ENCODE measurements around the gene COL27A1. TPM values are rescaled to one million over a fixed set of nuclear protein-coding genes. Genes with fewer than 3 reads are reported as not detected.

The COL27A1 gene
- total RNA-seq, 1 experiment from 2014 or later: 12.0 TPM

DNA sequence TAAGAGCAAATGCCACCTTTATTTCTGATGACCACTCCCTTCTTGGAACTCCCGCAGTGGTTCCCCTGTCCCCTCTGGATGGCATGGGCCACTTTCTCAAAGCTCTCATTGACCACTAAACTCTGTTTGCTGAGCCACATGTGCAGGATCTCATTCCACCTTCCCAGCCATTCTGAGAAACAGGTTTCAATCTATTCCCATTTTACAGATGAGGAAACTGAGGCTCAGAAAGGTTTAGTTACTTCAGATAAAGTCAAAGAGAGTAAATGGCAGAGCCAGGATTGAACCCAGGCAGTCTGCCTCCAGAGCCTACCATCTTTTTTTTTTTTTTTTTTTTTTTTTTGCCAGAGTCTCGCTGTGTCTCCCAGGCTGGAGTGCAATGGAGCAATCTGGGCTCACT lies 24.2 kb downstream of the COL27A1 start:
- H3K27me3 ChIP-seq (ENCODE audit: insufficient read depth, low read length): no peaks in the 10 kb centered on the region
- ChIA-PET CTCF (no interaction called here), POLR2A (no interaction called here), RAD21 (ENCODE audit: low non-redundant PET in 1 of 2, low total read pairs in 2 of 2, uncharacterized antibody in 2 of 2, unreplicated experiment in 2 of 2) (no interaction called here)
- no peaks in the 10 kb centered on the region for H3K36me3 ChIP-seq (ENCODE audit: control insufficient read depth in 1 of 2, insufficient read depth in 2 of 2, low read length in 2 of 2)
- no peak overlapping the region for H3K27ac ChIP-seq (ENCODE audit: low read depth, low read length)
- TF ChIP-seq ZFX (IDR thresholded peaks at IDR 0.05): no peak
- TF ChIP-seq SP1 (IDR thresholded peaks at IDR 0.05; ENCODE audit: low read depth): no peak
- no peak for TF ChIP-seq ZNF274 (IDR thresholded peaks at IDR 0.05; ENCODE audit: low read depth, low read length)
- no peak for TF ChIP-seq CEBPB (IDR thresholded peaks at IDR 0.05; ENCODE audit: low read depth)
- no peak for TF ChIP-seq EZH2phosphoT487 (IDR thresholded peaks at IDR 0.05; ENCODE audit: borderline replicate concordance)
- H3K9ac ChIP-seq (ENCODE audit: low read length): no peak overlapping the region
- ATAC-seq (no peak), DNase-seq (ENCODE audit: low read depth, low spot score) (no peak)
- no peak overlapping the region for H3K4me3 ChIP-seq (replicated peaks in 1 of 2; ENCODE audit: low read depth in 1 of 2, low read length in 2 of 2)
- no peak overlapping the region for H3K4me2 ChIP-seq (ENCODE audit: low read length)
- peaks cover 11 to 17% of the 10 kb centered on the region in 2 experiments for H3K4me1 ChIP-seq (ENCODE audit: control insufficient read depth in 1 of 2, insufficient read depth in 2 of 2, low read length in 2 of 2)
- no peaks in the 10 kb centered on the region for H4K20me1 ChIP-seq (ENCODE audit: insufficient read depth)
- intact Hi-C loops (cut with micrococcal nuclease): no loop called here
- no TSS peak for BruUV-seq (replicated peaks)
- no peak overlapping the region for H2AFZ ChIP-seq (ENCODE audit: low read depth, low read length, poor library complexity, severe bottlenecking)
- no peaks in the 10 kb centered on the region for H3K79me2 ChIP-seq (ENCODE audit: insufficient read depth, low read length)
- no peaks in the 10 kb centered on the region for H3K9me3 ChIP-seq (ENCODE audit: control insufficient read depth in 1 of 2, insufficient read depth in 1 of 2, low read depth in 1 of 2, low read length in 2 of 2)
- H3K9me2 ChIP-seq (ENCODE audit: insufficient read depth): no peaks in the 10 kb centered on the region

DNA sequence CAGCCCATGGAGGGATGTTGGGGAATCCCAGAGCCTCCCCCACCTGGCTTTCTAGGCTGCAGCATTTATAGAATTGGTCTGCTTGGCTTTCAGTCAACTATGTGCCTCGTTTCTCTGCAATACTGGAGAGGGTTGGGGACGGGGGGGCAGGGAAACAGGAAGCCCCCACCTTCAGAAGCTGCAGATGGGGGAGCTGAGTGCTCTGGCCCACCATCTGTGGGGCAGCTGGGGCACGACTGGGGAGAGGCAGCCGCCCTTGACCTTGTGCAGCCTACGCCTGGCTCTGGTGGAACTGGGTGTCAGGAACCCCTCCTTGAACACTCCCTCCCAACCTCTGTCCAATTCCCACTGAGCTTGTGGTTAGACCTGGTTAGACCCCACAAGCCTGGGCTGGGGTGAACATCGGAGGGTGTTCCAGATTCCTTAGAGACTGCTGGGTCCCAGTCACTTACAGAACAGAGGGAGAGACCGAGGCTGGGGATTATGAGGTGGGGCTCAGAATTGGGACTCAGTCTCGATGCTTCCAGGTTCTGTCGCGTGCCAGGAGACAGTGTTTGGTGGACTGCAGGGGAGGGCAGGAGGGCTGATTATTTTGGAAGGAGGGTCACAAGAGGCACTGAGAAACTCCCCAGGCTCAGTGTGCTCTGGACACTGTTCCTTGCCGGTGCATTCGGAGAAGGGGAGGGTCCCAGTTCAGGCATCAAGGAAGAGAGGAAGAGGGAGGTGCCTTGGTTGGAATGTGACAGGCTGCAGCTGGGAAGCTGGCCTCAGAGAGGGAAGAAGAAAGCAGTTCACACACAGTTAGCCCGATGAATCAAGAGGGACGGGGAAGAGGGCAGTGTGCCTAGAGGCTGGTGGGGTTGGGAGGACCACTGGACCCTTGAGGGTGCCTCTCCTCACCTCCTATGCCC lies 25.6 kb downstream of the COL27A1 start:
- CTCF ChIA-PET: no interaction called here
- intact Hi-C loops (cut with micrococcal nuclease): no loop called here
- no peak overlapping the region for H3K27ac ChIP-seq (ENCODE audit: low read depth, low read length)
- no TSS peak for BruUV-seq (replicated peaks)
- DNase-seq (ENCODE audit: low read depth, low spot score) (no peak), ATAC-seq (no peak)
- peaks cover 11 to 17% of the 10 kb centered on the region in 2 experiments for H3K4me1 ChIP-seq (ENCODE audit: control insufficient read depth in 1 of 2, insufficient read depth in 2 of 2, low read length in 2 of 2)
- no peaks in the 10 kb centered on the region for H3K79me2 ChIP-seq (ENCODE audit: insufficient read depth, low read length)
- POLR2A ChIA-PET: no interaction called here
- H3K9ac ChIP-seq (ENCODE audit: low read length): no peak overlapping the region
- H3K27me3 ChIP-seq (ENCODE audit: insufficient read depth, low read length): no peaks in the 10 kb centered on the region
- H4K20me1 ChIP-seq (ENCODE audit: insufficient read depth): no peaks in the 10 kb centered on the region
- no peak overlapping the region for H3K4me2 ChIP-seq (ENCODE audit: low read length)
- no peak overlapping the region for H3K4me3 ChIP-seq (replicated peaks in 1 of 2; ENCODE audit: low read depth in 1 of 2, low read length in 2 of 2)
- H3K9me2 ChIP-seq (ENCODE audit: insufficient read depth): no peaks in the 10 kb centered on the region
- H3K36me3 ChIP-seq (ENCODE audit: control insufficient read depth in 1 of 2, insufficient read depth in 2 of 2, low read length in 2 of 2): no peaks in the 10 kb centered on the region
- no peak overlapping the region for H2AFZ ChIP-seq (ENCODE audit: low read depth, low read length, poor library complexity, severe bottlenecking)
- no peaks in the 10 kb centered on the region for H3K9me3 ChIP-seq (ENCODE audit: control insufficient read depth in 1 of 2, insufficient read depth in 1 of 2, low read depth in 1 of 2, low read length in 2 of 2)
- RAD21 ChIA-PET (ENCODE audit: low non-redundant PET in 1 of 2, low total read pairs in 2 of 2, uncharacterized antibody in 2 of 2, unreplicated experiment in 2 of 2): no interaction called here
- TF ChIP-seq, protein P1, sequence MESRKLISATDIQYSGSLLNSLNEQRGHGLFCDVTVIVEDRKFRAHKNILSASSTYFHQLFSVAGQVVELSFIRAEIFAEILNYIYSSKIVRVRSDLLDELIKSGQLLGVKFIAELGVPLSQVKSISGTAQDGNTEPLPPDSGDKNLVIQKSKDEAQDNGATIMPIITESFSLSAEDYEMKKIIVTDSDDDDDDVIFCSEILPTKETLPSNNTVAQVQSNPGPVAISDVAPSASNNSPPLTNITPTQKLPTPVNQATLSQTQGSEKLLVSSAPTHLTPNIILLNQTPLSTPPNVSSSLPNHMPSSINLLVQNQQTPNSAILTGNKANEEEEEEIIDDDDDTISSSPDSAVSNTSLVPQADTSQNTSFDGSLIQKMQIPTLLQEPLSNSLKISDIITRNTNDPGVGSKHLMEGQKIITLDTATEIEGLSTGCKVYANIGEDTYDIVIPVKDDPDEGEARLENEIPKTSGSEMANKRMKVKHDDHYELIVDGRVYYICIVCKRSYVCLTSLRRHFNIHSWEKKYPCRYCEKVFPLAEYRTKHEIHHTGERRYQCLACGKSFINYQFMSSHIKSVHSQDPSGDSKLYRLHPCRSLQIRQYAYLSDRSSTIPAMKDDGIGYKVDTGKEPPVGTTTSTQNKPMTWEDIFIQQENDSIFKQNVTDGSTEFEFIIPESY (IDR thresholded peaks at IDR 0.05; ENCODE audit: extremely low read depth, insufficient replicate concordance, low read length): no peak
- TF ChIP-seq ELF1 (IDR thresholded peaks at IDR 0.05; ENCODE audit: borderline replicate concordance, low read depth) (no peak), CEBPB (IDR thresholded peaks at IDR 0.05; ENCODE audit: low read depth) (no peak), POLR2AphosphoS5 (IDR thresholded peaks at IDR 0.05; ENCODE audit: low read depth, low read length) (no peak), YY1 (IDR thresholded peaks at IDR 0.05; ENCODE audit: extremely low read depth, insufficient replicate concordance, low read depth, low read length) (no peak), FOSL1 (IDR thresholded peaks at IDR 0.05; ENCODE audit: low read depth) (no peak), ZFX (IDR thresholded peaks at IDR 0.05) (no peak), EZH2phosphoT487 (IDR thresholded peaks at IDR 0.05; ENCODE audit: borderline replicate concordance) (no peak), JUND (IDR thresholded peaks at IDR 0.05) (no peak), SP1 (IDR thresholded peaks at IDR 0.05; ENCODE audit: low read depth) (no peak), EGR1 (IDR thresholded peaks at IDR 0.05; ENCODE audit: low read depth) (no peak)
- TF ChIP-seq, protein P2, sequence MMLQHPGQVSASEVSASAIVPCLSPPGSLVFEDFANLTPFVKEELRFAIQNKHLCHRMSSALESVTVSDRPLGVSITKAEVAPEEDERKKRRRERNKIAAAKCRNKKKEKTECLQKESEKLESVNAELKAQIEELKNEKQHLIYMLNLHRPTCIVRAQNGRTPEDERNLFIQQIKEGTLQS (IDR thresholded peaks at IDR 0.05): no peak
- TF ChIP-seq, protein P3, sequence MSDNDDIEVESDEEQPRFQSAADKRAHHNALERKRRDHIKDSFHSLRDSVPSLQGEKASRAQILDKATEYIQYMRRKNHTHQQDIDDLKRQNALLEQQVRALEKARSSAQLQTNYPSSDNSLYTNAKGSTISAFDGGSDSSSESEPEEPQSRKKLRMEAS (IDR thresholded peaks at IDR 0.05): no peak
- TF ChIP-seq, protein P4, sequence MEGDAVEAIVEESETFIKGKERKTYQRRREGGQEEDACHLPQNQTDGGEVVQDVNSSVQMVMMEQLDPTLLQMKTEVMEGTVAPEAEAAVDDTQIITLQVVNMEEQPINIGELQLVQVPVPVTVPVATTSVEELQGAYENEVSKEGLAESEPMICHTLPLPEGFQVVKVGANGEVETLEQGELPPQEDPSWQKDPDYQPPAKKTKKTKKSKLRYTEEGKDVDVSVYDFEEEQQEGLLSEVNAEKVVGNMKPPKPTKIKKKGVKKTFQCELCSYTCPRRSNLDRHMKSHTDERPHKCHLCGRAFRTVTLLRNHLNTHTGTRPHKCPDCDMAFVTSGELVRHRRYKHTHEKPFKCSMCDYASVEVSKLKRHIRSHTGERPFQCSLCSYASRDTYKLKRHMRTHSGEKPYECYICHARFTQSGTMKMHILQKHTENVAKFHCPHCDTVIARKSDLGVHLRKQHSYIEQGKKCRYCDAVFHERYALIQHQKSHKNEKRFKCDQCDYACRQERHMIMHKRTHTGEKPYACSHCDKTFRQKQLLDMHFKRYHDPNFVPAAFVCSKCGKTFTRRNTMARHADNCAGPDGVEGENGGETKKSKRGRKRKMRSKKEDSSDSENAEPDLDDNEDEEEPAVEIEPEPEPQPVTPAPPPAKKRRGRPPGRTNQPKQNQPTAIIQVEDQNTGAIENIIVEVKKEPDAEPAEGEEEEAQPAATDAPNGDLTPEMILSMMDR (IDR thresholded peaks at IDR 0.05 in 2 of 3, conservative IDR thresholded peaks at IDR 0.05 in 1 of 3; ENCODE audit: borderline replicate concordance in 1 of 3, insufficient read depth in 1 of 3, low read depth in 2 of 3, low read length in 2 of 3): no peak

All from HCT116 (cell line).